CD8-positive, alpha-beta memory T cell (primary cell): ENCODE data around the gene POU2F1. TPM values are rescaled to one million over a fixed set of nuclear protein-coding genes. Genes with fewer than 3 reads are reported as not detected.

Experiments used
- CTCF ChIA-PET: fragments of 350-600 bp; sonication (Branson Sonifier 250); formaldehyde crosslinking; loops from one replicate; lab custom pipeline; 2021; ENCODE audit warnings: antibody characterized with exemption; lab: Charles Lee
- POLR2A ChIA-PET: fragments of 350-600 bp; sonication (Branson Sonifier 250); formaldehyde crosslinking; loops from one replicate; lab custom pipeline; 2021; ENCODE audit warnings: antibody characterized with exemption; lab: Charles Lee
- DNase-seq, 5 donors: peaks; one replicate each; pipeline versions ENCODE4 v3.0.0 to v3.0.0-alpha.2; 2020 to 2022; ENCODE audit warnings: mixed read lengths in 1 of 5
- H3K27ac ChIP-seq: one replicate; pipeline ENCODE4 v1.7.0; 2013; ENCODE audit warnings: low read depth, mild to moderate bottlenecking, low read length, moderate library complexity
- H3K27me3 ChIP-seq: 2 replicates; pipeline ENCODE4 v1.7.0; 2013; ENCODE audit warnings: low read length, mild to moderate bottlenecking; ENCODE audit not compliant: insufficient read depth, poor library complexity, severe bottlenecking
- H3K36me3 ChIP-seq: 2 replicates; pipeline ENCODE4 v1.7.0; 2013; ENCODE audit warnings: mild to moderate bottlenecking, low read length, moderate library complexity; ENCODE audit not compliant: insufficient read depth
- H3K4me1 ChIP-seq: 2 replicates; pipeline ENCODE4 v1.7.0; 2013; ENCODE audit warnings: mild to moderate bottlenecking, low read length, moderate library complexity; ENCODE audit not compliant: insufficient read depth
- H3K4me3 ChIP-seq: 2 replicates; pipeline ENCODE4 v1.7.0; 2013; ENCODE audit warnings: mild to moderate bottlenecking, low read length
- H3K9me3 ChIP-seq: 2 replicates; pipeline ENCODE4 v1.7.0; 2013; ENCODE audit warnings: mild to moderate bottlenecking, low read length
- H3K27ac Mint-ChIP-seq, 8 donors: one replicate each; pipeline ENCODE4 v1.8.0; 2020 to 2021; ENCODE audit warnings: mixed read lengths in 8 of 8, mild to moderate bottlenecking in 6 of 8, inconsistent platforms in 3 of 8, moderate library complexity in 3 of 8
- H3K27me3 Mint-ChIP-seq, 2 donors: one replicate each; pipeline ENCODE4 v1.8.0; 2020 to 2021; ENCODE audit warnings: mixed read lengths in 2 of 2, mild to moderate bottlenecking in 1 of 2, moderate library complexity in 1 of 2
- H3K36me3 Mint-ChIP-seq, 3 donors: one replicate each; pipeline ENCODE4 v1.8.0; 2020 to 2021; ENCODE audit warnings: mixed read lengths in 3 of 3, inconsistent platforms in 1 of 3, mild to moderate bottlenecking in 1 of 3
- H3K4me1 Mint-ChIP-seq, 3 donors: one replicate each; pipeline ENCODE4 v1.8.0; 2020 to 2021; ENCODE audit warnings: mixed read lengths in 3 of 3, inconsistent platforms in 1 of 3, mild to moderate bottlenecking in 1 of 3
- H3K4me3 Mint-ChIP-seq, 7 donors: one replicate each; pipeline ENCODE4 v1.8.0; 2020 to 2021; ENCODE audit warnings: mixed read lengths in 7 of 7, mild to moderate bottlenecking in 6 of 7, moderate library complexity in 4 of 7, inconsistent platforms in 2 of 7
- H3K9me3 Mint-ChIP-seq, 5 donors: one replicate each; pipeline ENCODE4 v1.8.0; 2020 to 2022; ENCODE audit warnings: mixed read lengths in 5 of 5, mild to moderate bottlenecking in 3 of 5, moderate library complexity in 2 of 5, inconsistent platforms in 1 of 5
- polyA plus RNA-seq: library from polyadenylated mRNA; unstranded; fragments of 300-500 nt; fragmentation: Illumina TruSeq; gene quantifications from one replicate; pipeline ENCODE4 v1.2.3, GENCODE V29; 2021
- total RNA-seq, 2 experiments: library from RNA; stranded (reverse); gene quantifications; one replicate each; pipeline ENCODE4 v1.2.3, GENCODE V29; 2021

POU2F1 gene
- total and polyA plus RNA-seq, 3 experiments from 2014 or later: 11.8 to 13.5 (median 12.3) TPM

DNA sequence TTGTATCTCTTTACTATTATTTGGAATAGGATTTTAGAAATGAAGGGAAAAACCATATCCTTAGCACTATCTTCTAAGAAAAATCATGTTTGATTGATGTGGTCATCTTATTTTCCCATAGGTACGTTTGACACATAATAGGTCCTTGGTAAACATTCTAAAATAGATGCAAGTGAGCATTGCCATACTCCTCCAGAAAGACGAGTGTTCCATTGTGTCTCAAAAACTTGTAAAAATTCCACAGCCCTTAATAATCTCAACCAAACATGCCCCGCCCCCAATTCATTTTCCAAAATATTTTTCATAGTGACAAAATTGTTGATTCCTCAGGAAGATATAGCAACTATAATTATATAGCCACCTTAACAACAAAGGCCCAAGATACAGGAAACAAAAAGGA lies 184.2 kb downstream of the POU2F1 start:
- Histone ChIP-seq H3K4me3 (no peak overlapping the region), H3K27me3 (no peaks in the 10 kb centered on the region), H3K4me1 (no peaks in the 10 kb centered on the region), H3K9me3 (no peaks in the 10 kb centered on the region), H3K27ac (no peak overlapping the region), H3K36me3 (no peaks in the 10 kb centered on the region)
- Mint-ChIP-seq H3K27me3 (no peaks in the 10 kb centered on the region), H3K9me3 (no peaks in the 10 kb centered on the region), H3K4me1 (peaks cover 0 to 4% (median 3%) of the 10 kb centered on the region in 3 donors), H3K4me3 (no peak overlapping the region), H3K36me3 (peaks cover 0 to 42% (median 14%) of the 10 kb centered on the region in 3 donors), H3K27ac (no peak overlapping the region)
- CTCF ChIA-PET: interaction anchor here (1.0 to 1.1 kb wide), 3 partner anchors 12 to 139 kb away, joined by 3 to 8 read pairs (median 3); no protein-coding TSS in a partner anchor
- DNase-seq: no peak
- POLR2A ChIA-PET: no interaction called here

DNA sequence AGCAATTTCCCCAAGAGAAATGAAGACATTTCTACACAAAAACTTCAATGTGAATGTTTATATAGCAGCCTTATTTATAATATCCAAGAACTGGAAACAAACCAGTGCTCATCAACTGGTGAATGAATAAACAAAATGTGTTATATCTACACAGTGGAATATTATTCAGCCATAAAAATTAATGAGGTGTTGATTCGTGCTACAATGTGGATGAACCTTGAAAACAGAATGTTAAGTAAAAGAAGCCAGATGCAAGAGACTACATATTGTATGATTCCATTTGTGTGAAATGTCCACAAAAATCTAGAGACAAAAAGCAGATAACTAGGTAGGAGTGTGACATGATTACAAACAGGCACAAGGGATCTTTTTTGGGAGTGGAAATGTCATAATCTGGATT lies 187.7 kb downstream of the POU2F1 start:
- CTCF ChIA-PET: no interaction called here
- no peak overlapping the region for H3K27ac Mint-ChIP-seq
- peaks cover 0 to 13% (median 10%) of the 10 kb centered on the region in 3 donors for H3K4me1 Mint-ChIP-seq

DNA sequence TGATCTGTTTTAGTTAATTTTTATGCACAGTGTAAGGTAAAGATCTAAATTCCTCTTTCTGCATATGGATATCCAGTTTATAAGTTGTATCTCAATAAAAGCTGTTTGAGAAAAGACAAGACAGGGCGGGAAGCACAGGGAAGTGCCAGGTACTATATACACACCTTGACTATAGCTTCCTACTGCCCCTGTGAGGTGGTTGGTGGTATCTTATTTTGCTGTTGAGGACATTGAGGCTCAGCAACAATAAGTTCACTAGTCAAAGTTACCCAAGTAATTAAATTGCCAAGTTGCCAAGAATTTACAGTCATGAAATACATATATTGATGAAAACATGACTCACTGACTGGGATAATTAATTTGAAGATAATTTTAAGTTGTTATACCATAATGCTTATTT lies 188.5 kb downstream of the POU2F1 start:
- no peak for DNase-seq
- Mint-ChIP-seq H3K4me3 (no peak overlapping the region), H3K9me3 (no peaks in the 10 kb centered on the region), H3K4me1 (peaks cover 0 to 13% (median 10%) of the 10 kb centered on the region in 3 donors), H3K27ac (no peak overlapping the region), H3K27me3 (no peaks in the 10 kb centered on the region), H3K36me3 (peaks cover 0 to 40% (median 21%) of the 10 kb centered on the region in 3 donors)
- POLR2A ChIA-PET: no interaction called here
- H3K4me1 ChIP-seq: no peaks in the 10 kb centered on the region
- no peak overlapping the region for H3K4me3 ChIP-seq
- CTCF ChIA-PET: interaction anchor here (1.4 kb wide), 1 partner anchor 10 kb away, joined by 3 read pairs; no protein-coding TSS in a partner anchor
- peaks cover 5% of the 10 kb centered on the region for H3K36me3 ChIP-seq
- H3K9me3 ChIP-seq: no peaks in the 10 kb centered on the region
- H3K27me3 ChIP-seq: no peaks in the 10 kb centered on the region
- no peak overlapping the region for H3K27ac ChIP-seq

More for the DNA sequence above, 187.7 kb downstream of the POU2F1 start:
- peaks cover 5% of the 10 kb centered on the region for H3K36me3 ChIP-seq
- H3K27ac ChIP-seq: no peak overlapping the region
- H3K4me1 ChIP-seq: no peaks in the 10 kb centered on the region
- POLR2A ChIA-PET: no interaction called here
- H3K9me3 ChIP-seq: no peaks in the 10 kb centered on the region
- Mint-ChIP-seq H3K27me3 (no peaks in the 10 kb centered on the region), H3K9me3 (no peaks in the 10 kb centered on the region), H3K4me3 (no peak overlapping the region), H3K36me3 (peaks cover 0 to 42% (median 19%) of the 10 kb centered on the region in 3 donors)
- no peak for DNase-seq
- no peaks in the 10 kb centered on the region for H3K27me3 ChIP-seq
- H3K4me3 ChIP-seq: no peak overlapping the region

DNA sequence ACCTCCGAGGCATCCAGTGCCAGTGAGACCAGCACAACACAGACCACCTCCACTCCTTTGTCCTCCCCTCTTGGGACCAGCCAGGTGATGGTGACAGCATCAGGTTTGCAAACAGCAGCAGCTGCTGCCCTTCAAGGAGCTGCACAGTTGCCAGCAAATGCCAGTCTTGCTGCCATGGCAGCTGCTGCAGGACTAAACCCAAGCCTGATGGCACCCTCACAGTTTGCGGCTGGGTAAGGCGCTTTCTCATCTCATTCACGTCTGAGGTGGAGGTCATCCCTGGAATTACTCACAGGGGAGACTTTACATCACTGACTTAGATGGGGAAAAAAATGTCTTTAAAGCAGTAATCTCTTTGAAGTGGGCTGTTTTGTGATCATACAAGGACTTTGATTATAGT lies 191.4 kb downstream of the POU2F1 start:
- H3K4me1 ChIP-seq: no peaks in the 10 kb centered on the region
- H3K4me1 Mint-ChIP-seq: peaks cover 0 to 18% (median 10%) of the 10 kb centered on the region in 3 donors
- H3K27ac Mint-ChIP-seq: peak overlapping the region in 1 of 8 donors; percentile 11
- H3K4me3 ChIP-seq: no peak overlapping the region
- no peak for DNase-seq
- H3K27me3 Mint-ChIP-seq: no peaks in the 10 kb centered on the region
- H3K27ac ChIP-seq: no peak overlapping the region
- no peaks in the 10 kb centered on the region for H3K27me3 ChIP-seq
- peaks cover 5% of the 10 kb centered on the region for H3K36me3 ChIP-seq
- H3K4me3 Mint-ChIP-seq: no peak overlapping the region
- POLR2A ChIA-PET: no interaction called here
- CTCF ChIA-PET: interaction anchor here (0.9 to 2.0 kb wide), 4 partner anchors 11 to 353 kb away, joined by 3 to 8 read pairs (median 4); no protein-coding TSS in a partner anchor
- H3K9me3 ChIP-seq: no peaks in the 10 kb centered on the region
- H3K9me3 Mint-ChIP-seq: no peaks in the 10 kb centered on the region
- H3K36me3 Mint-ChIP-seq: peaks cover 0 to 45% (median 23%) of the 10 kb centered on the region in 3 donors

DNA sequence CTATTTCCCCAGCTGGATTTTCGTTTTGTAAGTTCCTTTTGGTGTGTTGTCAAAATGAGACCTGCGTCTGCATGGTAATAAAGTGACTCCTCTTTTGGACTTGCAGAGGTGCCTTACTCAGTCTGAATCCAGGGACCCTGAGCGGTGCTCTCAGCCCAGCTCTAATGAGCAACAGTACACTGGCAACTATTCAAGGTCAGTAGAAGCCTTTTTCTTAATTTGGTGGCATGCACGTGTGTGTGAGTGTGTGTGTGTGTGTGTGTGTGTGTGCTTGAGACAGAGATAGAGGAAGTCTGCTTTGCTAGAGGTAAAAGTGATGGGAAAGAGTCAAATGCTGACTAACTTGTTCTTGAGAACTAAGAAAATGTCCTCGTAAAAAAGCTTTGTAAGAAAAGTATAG lies 192.2 kb downstream of the POU2F1 start:
- H3K27me3 ChIP-seq: no peaks in the 10 kb centered on the region
- no peak overlapping the region for H3K27ac ChIP-seq
- no peaks in the 10 kb centered on the region for H3K4me1 ChIP-seq
- Mint-ChIP-seq H3K4me3 (peak overlapping the region in 1 of 7 donors; percentile 12), H3K9me3 (no peaks in the 10 kb centered on the region), H3K27me3 (no peaks in the 10 kb centered on the region), H3K36me3 (peaks cover 0 to 49% (median 23%) of the 10 kb centered on the region in 3 donors), H3K27ac (peak overlapping the region in 1 of 8 donors; percentile 92), H3K4me1 (peaks cover 0 to 24% (median 10%) of the 10 kb centered on the region in 3 donors)
- no peaks in the 10 kb centered on the region for H3K9me3 ChIP-seq
- H3K4me3 ChIP-seq: no peak overlapping the region
- DNase-seq: no peak
- peaks cover 5% of the 10 kb centered on the region for H3K36me3 ChIP-seq
- ChIA-PET CTCF (interaction anchor here (1.5 kb wide), 2 partner anchors 30 to 127 kb away, joined by 3 to 4 read pairs; no protein-coding TSS in a partner anchor), POLR2A (no interaction called here)

DNA sequence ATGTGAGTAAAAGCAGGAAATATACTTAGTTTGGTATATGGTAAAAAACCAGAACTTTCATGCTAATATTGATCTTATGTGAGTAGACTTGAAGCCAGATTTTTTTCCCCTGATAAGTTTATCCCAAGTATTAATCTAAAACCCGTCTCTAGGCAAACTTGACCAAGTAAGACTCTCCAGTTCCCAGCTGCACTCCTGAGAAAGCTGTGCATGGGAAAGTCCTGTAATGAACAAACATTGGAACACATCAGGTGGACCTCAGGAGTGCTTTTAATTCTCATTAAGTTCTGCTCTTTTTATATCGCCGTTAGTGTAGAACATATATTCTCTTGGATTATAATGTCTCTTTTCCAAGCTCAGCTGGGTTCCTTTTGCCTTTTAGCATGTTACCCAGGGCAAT lies 192.6 kb downstream of the POU2F1 start:
- CTCF ChIA-PET: interaction anchor here (1.5 kb wide), 2 partner anchors 30 to 127 kb away, joined by 3 to 4 read pairs; no protein-coding TSS in a partner anchor
- H3K4me1 ChIP-seq: no peaks in the 10 kb centered on the region

DNA sequence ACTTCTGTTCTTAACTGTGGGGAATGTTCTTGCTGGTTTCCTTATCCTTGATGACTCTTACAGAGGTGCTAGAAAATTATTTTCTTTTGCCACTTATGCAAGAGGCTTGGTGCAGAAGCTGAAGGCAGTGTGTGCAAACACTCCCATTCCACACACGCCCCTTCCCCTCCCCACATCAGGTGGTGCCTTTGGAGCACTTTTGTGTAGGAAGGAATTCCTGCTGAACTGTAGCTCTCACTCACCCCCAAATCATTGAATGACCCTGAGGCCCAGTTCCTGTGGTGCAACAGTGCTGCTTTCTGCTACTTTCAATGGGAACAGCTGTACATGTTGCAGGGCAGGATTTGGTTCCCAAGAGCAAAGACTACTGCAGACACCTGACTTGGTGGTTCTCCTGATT lies 195.8 kb downstream of the POU2F1 start:
- Mint-ChIP-seq H3K27ac (peak overlapping the region in 2 of 8 donors; percentile 64 to 67), H3K27me3 (no peaks in the 10 kb centered on the region), H3K4me3 (no peak overlapping the region), H3K4me1 (peaks cover 0 to 23% (median 8%) of the 10 kb centered on the region in 3 donors), H3K36me3 (peaks cover 0 to 50% (median 24%) of the 10 kb centered on the region in 3 donors), H3K9me3 (no peaks in the 10 kb centered on the region)
- CTCF ChIA-PET: interaction anchor here (1.2 to 1.9 kb wide), 2 partner anchors 15 to 117 kb away, joined by 3 to 8 read pairs; no protein-coding TSS in a partner anchor
- Histone ChIP-seq H3K9me3 (no peaks in the 10 kb centered on the region), H3K27ac (no peak overlapping the region), H3K4me1 (no peaks in the 10 kb centered on the region), H3K36me3 (peaks cover 5% of the 10 kb centered on the region), H3K4me3 (no peak overlapping the region), H3K27me3 (no peaks in the 10 kb centered on the region)
- POLR2A ChIA-PET: no interaction called here
- DNase-seq: no peak

More for the DNA sequence above, 192.6 kb downstream of the POU2F1 start:
- Mint-ChIP-seq H3K4me1 (peaks cover 0 to 24% (median 10%) of the 10 kb centered on the region in 3 donors), H3K9me3 (no peaks in the 10 kb centered on the region), H3K27ac (peak overlapping the region in 1 of 8 donors; percentile 48), H3K36me3 (peaks cover 0 to 51% (median 23%) of the 10 kb centered on the region in 3 donors), H3K4me3 (no peak overlapping the region), H3K27me3 (no peaks in the 10 kb centered on the region)
- Histone ChIP-seq H3K27ac (no peak overlapping the region), H3K9me3 (no peaks in the 10 kb centered on the region), H3K27me3 (no peaks in the 10 kb centered on the region), H3K36me3 (peaks cover 5% of the 10 kb centered on the region), H3K4me3 (no peak overlapping the region)
- POLR2A ChIA-PET: interaction anchor here (0.5 kb wide), 1 partner anchor 1114 kb away, joined by 3 read pairs; no protein-coding TSS in a partner anchor
- DNase-seq: no peak

DNA sequence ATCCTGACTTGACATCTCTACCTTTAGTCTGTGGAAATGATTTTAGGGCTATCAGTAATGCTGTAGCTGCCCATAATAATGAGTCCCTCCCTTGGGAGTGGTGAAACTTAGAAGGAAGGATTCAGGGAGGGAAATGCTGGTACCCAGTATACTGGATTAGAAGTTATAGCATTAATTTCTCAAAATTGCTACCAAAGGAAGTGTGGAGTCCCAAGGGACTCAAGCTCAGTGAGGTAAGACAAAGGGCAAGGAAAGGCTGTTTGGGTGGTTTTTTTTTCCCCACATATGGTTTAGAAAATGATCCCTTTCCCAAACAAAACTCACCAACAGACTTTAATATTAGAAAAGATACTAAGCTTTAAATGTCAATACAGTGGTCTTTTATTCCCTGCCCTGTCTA lies 197.7 kb downstream of the POU2F1 start:
- ChIA-PET POLR2A (no interaction called here), CTCF (interaction anchor here (0.6 to 1.9 kb wide), 3 partner anchors 17 to 121 kb away, joined by 3 to 8 read pairs (median 3); no protein-coding TSS in a partner anchor)
- Mint-ChIP-seq H3K27ac (peak overlapping the region in 1 of 8 donors; percentile 72), H3K36me3 (peaks cover 0 to 33% (median 16%) of the 10 kb centered on the region in 3 donors), H3K4me3 (no peak overlapping the region), H3K9me3 (no peaks in the 10 kb centered on the region), H3K27me3 (no peaks in the 10 kb centered on the region), H3K4me1 (peaks cover 0 to 11% (median 0%) of the 10 kb centered on the region in 3 donors)
- no peak for DNase-seq
- Histone ChIP-seq H3K27ac (no peak overlapping the region), H3K4me3 (no peak overlapping the region), H3K4me1 (no peaks in the 10 kb centered on the region), H3K27me3 (no peaks in the 10 kb centered on the region), H3K9me3 (no peaks in the 10 kb centered on the region), H3K36me3 (no peaks in the 10 kb centered on the region)
